Measurements from ENCODE around the gene CCRL2. TPM values are rescaled to one million over a fixed set of nuclear protein-coding genes. Genes with fewer than 3 reads are reported as not detected.

Gene CCRL2
- total RNA-seq, 1 donor from 2014 or later = not detected

DNA sequence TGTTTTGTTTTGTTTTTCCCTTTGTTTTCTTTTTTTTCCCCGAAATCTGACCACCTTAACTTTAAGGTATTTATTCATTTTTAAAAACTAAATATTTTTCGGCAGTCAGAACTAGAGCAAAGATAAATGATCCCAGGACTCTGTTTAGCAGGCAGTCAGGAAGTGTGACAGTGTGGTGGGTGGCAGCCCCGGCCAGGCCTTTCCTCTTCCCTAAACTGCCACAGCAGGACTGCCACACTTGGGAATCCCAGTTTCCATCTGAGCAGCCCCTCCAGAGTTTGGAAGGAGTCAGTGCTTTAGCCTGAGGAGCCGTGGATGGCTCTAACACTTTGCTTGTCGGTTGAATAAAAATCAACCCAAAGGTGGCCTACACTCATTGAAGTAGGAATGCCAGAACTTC is 6.9 kb downstream of the CCRL2 start:
- no peak for DNase-seq (ENCODE audit: low spot score)
- H3K27me3 Mint-ChIP-seq (ENCODE audit: insufficient read depth, low read depth) = peaks cover 5% of the 10 kb centered on the region
- Histone ChIP-seq H3K4me2 (no peak overlapping the region), H3K4me3 (no peak overlapping the region), H2AFZ (replicated peaks) (no peak overlapping the region), H3K27ac (no peak overlapping the region), H3K9ac (no peak overlapping the region), H3K4me1 (no peaks in the 10 kb centered on the region), H3K36me3 (no peaks in the 10 kb centered on the region), H3K9me3 (ENCODE audit: low read depth) (no peaks in the 10 kb centered on the region), H3K79me2 (ENCODE audit: low read depth) (no peaks in the 10 kb centered on the region), H3K27me3 (no peaks in the 10 kb centered on the region), H3F3A (ENCODE audit: low read depth) (no peaks in the 10 kb centered on the region), H4K20me1 (ENCODE audit: low read depth) (no peaks in the 10 kb centered on the region)
- H3K4me3 Mint-ChIP-seq = no peak overlapping the region
- H3K27ac Mint-ChIP-seq = no peak overlapping the region
- no peaks in the 10 kb centered on the region for H3K9me3 Mint-ChIP-seq
- H3K4me1 Mint-ChIP-seq = peaks cover 6% of the 10 kb centered on the region
- H3K36me3 Mint-ChIP-seq = no peaks in the 10 kb centered on the region
- TF ChIP-seq EZH2phosphoT487 (IDR thresholded peaks at IDR 0.05) (no peak), EZH2 (IDR thresholded peaks at IDR 0.05) (no peak)
- TF ChIP-seq, protein P1, sequence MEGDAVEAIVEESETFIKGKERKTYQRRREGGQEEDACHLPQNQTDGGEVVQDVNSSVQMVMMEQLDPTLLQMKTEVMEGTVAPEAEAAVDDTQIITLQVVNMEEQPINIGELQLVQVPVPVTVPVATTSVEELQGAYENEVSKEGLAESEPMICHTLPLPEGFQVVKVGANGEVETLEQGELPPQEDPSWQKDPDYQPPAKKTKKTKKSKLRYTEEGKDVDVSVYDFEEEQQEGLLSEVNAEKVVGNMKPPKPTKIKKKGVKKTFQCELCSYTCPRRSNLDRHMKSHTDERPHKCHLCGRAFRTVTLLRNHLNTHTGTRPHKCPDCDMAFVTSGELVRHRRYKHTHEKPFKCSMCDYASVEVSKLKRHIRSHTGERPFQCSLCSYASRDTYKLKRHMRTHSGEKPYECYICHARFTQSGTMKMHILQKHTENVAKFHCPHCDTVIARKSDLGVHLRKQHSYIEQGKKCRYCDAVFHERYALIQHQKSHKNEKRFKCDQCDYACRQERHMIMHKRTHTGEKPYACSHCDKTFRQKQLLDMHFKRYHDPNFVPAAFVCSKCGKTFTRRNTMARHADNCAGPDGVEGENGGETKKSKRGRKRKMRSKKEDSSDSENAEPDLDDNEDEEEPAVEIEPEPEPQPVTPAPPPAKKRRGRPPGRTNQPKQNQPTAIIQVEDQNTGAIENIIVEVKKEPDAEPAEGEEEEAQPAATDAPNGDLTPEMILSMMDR (IDR thresholded peaks at IDR 0.05) = no peak

DNA sequence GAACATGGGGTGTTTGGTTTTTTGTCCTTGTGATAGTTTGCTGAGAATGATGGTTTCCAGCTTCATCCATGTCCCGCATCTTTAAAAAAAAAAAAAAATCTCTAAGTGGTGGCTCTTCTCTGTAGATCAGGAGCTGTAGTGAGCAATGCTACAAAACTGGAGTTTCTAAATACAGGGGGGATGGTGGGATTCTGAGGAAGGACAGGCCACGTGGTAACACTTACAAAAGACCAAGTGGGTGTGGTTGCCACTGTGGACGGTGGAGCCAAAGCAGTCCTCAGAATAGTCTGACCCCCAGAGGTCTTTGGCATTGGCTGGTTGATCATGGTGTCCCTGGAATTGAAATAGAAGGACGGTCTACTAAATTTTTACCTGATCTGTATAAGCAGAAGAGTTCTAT is 7.7 kb downstream of the CCRL2 start:
- Histone ChIP-seq H3K79me2 (ENCODE audit: low read depth) (no peaks in the 10 kb centered on the region), H3K9me3 (ENCODE audit: low read depth) (no peaks in the 10 kb centered on the region), H3K4me1 (no peaks in the 10 kb centered on the region), H3K4me3 (no peak overlapping the region), H2AFZ (replicated peaks) (no peak overlapping the region), H3K9ac (no peak overlapping the region), H3K27ac (no peak overlapping the region), H3K4me2 (no peak overlapping the region), H3K27me3 (no peaks in the 10 kb centered on the region), H3F3A (ENCODE audit: low read depth) (no peaks in the 10 kb centered on the region), H3K36me3 (no peaks in the 10 kb centered on the region), H4K20me1 (ENCODE audit: low read depth) (no peaks in the 10 kb centered on the region)
- no peaks in the 10 kb centered on the region for H3K9me3 Mint-ChIP-seq
- H3K4me3 Mint-ChIP-seq = no peak overlapping the region
- no peak overlapping the region for H3K27ac Mint-ChIP-seq
- no peak for DNase-seq (ENCODE audit: low spot score)
- no peaks in the 10 kb centered on the region for H3K36me3 Mint-ChIP-seq
- H3K27me3 Mint-ChIP-seq (ENCODE audit: insufficient read depth, low read depth) = peaks cover 5% of the 10 kb centered on the region
- H3K4me1 Mint-ChIP-seq = peaks cover 6% of the 10 kb centered on the region
- TF ChIP-seq, protein P1 (IDR thresholded peaks at IDR 0.05) = no peak
- TF ChIP-seq EZH2 (IDR thresholded peaks at IDR 0.05) = no peak
- no peak for TF ChIP-seq EZH2phosphoT487 (IDR thresholded peaks at IDR 0.05)

DNA sequence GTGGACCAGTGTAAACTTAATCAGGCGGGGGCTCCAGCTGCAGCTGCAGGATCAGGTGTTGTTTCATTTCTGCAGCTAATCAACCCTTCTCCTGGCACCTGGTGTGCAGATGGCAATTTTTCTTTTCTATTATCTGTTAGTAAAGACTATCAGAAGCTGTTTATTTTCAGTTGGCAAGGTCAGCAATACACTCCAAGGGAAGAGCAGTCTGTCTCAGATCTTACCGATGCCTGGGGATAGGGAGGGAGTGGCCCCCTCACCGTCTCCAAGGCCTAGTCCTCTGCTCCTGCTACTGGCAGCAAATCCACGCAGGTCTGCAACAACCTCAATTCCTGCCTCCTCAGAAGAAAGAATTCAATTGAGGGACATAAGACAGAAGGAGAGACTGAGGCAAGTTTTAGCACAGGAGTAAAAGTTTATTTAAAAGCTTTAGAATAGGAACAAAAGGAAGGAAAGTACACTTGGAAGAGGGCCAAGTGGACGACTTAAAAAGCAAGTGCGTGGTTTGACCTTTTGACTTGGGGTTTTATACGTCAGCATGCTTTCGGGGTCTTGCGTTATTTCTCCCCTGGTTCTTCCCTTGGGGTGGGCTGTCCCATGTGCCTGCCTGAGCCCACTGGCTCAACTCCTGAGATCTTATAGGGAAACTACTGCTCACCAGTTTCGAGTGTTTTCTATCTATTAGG is 9.2 kb downstream of the CCRL2 start:
- Mint-ChIP-seq H3K36me3 (no peaks in the 10 kb centered on the region), H3K9me3 (no peaks in the 10 kb centered on the region), H3K27ac (no peak overlapping the region), H3K4me1 (peaks cover 6% of the 10 kb centered on the region), H3K27me3 (ENCODE audit: insufficient read depth, low read depth) (peaks cover 5% of the 10 kb centered on the region), H3K4me3 (no peak overlapping the region)
- no peaks in the 10 kb centered on the region for H3K9me3 ChIP-seq (ENCODE audit: low read depth)
- no peak overlapping the region for H3K4me3 ChIP-seq
- H4K20me1 ChIP-seq (ENCODE audit: low read depth) = no peaks in the 10 kb centered on the region
- H3K4me2 ChIP-seq = no peak overlapping the region
- no peak overlapping the region for H3K9ac ChIP-seq
- no peaks in the 10 kb centered on the region for H3K79me2 ChIP-seq (ENCODE audit: low read depth)
- H3K27me3 ChIP-seq = no peaks in the 10 kb centered on the region
- no peak for TF ChIP-seq EZH2phosphoT487 (IDR thresholded peaks at IDR 0.05)
- no peak for TF ChIP-seq EZH2 (IDR thresholded peaks at IDR 0.05)
- TF ChIP-seq, protein P1 (IDR thresholded peaks at IDR 0.05) = no peak
- H2AFZ ChIP-seq (replicated peaks) = no peak overlapping the region
- no peaks in the 10 kb centered on the region for H3K4me1 ChIP-seq
- DNase-seq (ENCODE audit: low spot score) = no peak
- H3K36me3 ChIP-seq = no peaks in the 10 kb centered on the region
- no peaks in the 10 kb centered on the region for H3F3A ChIP-seq (ENCODE audit: low read depth)
- no peak overlapping the region for H3K27ac ChIP-seq

Data from neural progenitor cell (in vitro differentiated cells).